GM12891 (cell line): ENCODE results near the gene SEPTIN10.

Source experiments
- PAX5 ChIP-seq: IDR thresholded peaks from 2 replicates; pipeline ENCODE4 v1.6.1; 2011; ENCODE audit warnings: low read length, moderate library complexity, mild to moderate bottlenecking; ENCODE audit not compliant: insufficient read depth, severe bottlenecking
- POLR2A ChIP-seq: IDR thresholded peaks from 2 replicates; pipeline ENCODE4 v1.6.1; 2011; ENCODE audit warnings: low read depth, low read length, control low read depth
- POLR2AphosphoS5 ChIP-seq: IDR thresholded peaks from 2 replicates; pipeline ENCODE4 v1.6.1; 2011; ENCODE audit warnings: low read depth, low read length, control low read depth
- TAF1 ChIP-seq: IDR thresholded peaks from 2 replicates; pipeline ENCODE4 v1.6.1; 2011; ENCODE audit warnings: low read depth, low read length, control low read depth

- TF ChIP-seq POLR2A (no peak), POLR2AphosphoS5 (no peak), PAX5 (no peak), TAF1 (no peak)
Observed at GRCh38 chr2:109659396-109660045, 45.8 kb upstream of the SEPTIN10 start.
